ENCODE measurements around the gene PHF14.

The PHF14 gene

GRCh38 chr7:11069591-11069990, 95.9 kb downstream of the PHF14 start:
- Histone ChIP-seq H3K36me3 (ENCODE audit: control insufficient read depth in 4 of 4, insufficient read depth in 4 of 4, low read length in 3 of 4) (peaks cover 6 to 34% (median 11%) of the 10 kb centered on the region in 4 experiments), H3K4me3 (ENCODE audit: control insufficient read depth in 1 of 7, extremely low read depth in 1 of 7, insufficient read depth in 4 of 7, low read depth in 2 of 7, low read length in 6 of 7) (no peak overlapping the region), H3K9me3 (ENCODE audit: control extremely low read depth in 1 of 5, control insufficient read depth in 4 of 5, insufficient read depth in 2 of 5, low read depth in 1 of 5, low read length in 4 of 5) (no peaks in the 10 kb centered on the region), H3K4me1 (ENCODE audit: control extremely low read depth in 1 of 4, control insufficient read depth in 4 of 4, insufficient read depth in 4 of 4, low read length in 3 of 4) (no peaks in the 10 kb centered on the region), H3K27me3 (replicated peaks in 2 of 5; ENCODE audit: control insufficient read depth in 4 of 5, insufficient read depth in 5 of 5, low read length in 4 of 5) (no peaks in the 10 kb centered on the region), H3K27ac (ENCODE audit: insufficient read depth in 1 of 2, low read depth in 1 of 2, low read length in 2 of 2, poor library complexity in 1 of 2, severe bottlenecking in 2 of 2) (no peak overlapping the region)
- ChIA-PET CTCF (no interaction called here), POLR2A (no interaction called here)
- no peak for DNase-seq
- no CpG with 5 or more reads among the region's 3 CpGs for WGBS (ENCODE audit: insufficient coverage)

- Histone ChIP-seq H3K4me1 (ENCODE audit: control extremely low read depth in 1 of 4, control insufficient read depth in 4 of 4, insufficient read depth in 4 of 4, low read length in 3 of 4) (no peaks in the 10 kb centered on the region), H3K36me3 (ENCODE audit: control insufficient read depth in 4 of 4, insufficient read depth in 4 of 4, low read length in 3 of 4) (peaks cover 0 to 16% (median 5%) of the 10 kb centered on the region in 4 experiments), H3K27ac (ENCODE audit: insufficient read depth in 1 of 2, low read depth in 1 of 2, low read length in 2 of 2, poor library complexity in 1 of 2, severe bottlenecking in 2 of 2) (no peak overlapping the region), H3K27me3 (replicated peaks in 2 of 5; ENCODE audit: control insufficient read depth in 4 of 5, insufficient read depth in 5 of 5, low read length in 4 of 5) (no peaks in the 10 kb centered on the region), H3K9me3 (ENCODE audit: control extremely low read depth in 1 of 5, control insufficient read depth in 4 of 5, insufficient read depth in 2 of 5, low read depth in 1 of 5, low read length in 4 of 5) (peaks cover 0 to 7% (median 0%) of the 10 kb centered on the region in 5 experiments), H3K4me3 (ENCODE audit: control insufficient read depth in 1 of 7, extremely low read depth in 1 of 7, insufficient read depth in 4 of 7, low read depth in 2 of 7, low read length in 6 of 7) (no peak overlapping the region)
- ChIA-PET POLR2A (no interaction called here), CTCF (no interaction called here)
- DNase-seq: no peak
- no CpG with 5 or more reads among the region's 2 CpGs for whole genome bisulfite sequencing (ENCODE audit: insufficient coverage)
These were observed 104.1 kb downstream of the PHF14 start for GRCh38 chr7:11077816-11078215.

GRCh38 chr7:11078247-11078834, 104.7 kb downstream of the PHF14 start:
- H3K27me3 ChIP-seq (replicated peaks in 2 of 5; ENCODE audit: control insufficient read depth in 4 of 5, insufficient read depth in 5 of 5, low read length in 4 of 5): no peaks in the 10 kb centered on the region
- no CpG with 5 or more reads among the region's 4 CpGs for WGBS (ENCODE audit: insufficient coverage)
- H3K4me1 ChIP-seq (ENCODE audit: control extremely low read depth in 1 of 4, control insufficient read depth in 4 of 4, insufficient read depth in 4 of 4, low read length in 3 of 4): no peaks in the 10 kb centered on the region
- H3K36me3 ChIP-seq (ENCODE audit: control insufficient read depth in 4 of 4, insufficient read depth in 4 of 4, low read length in 3 of 4): peaks cover 0 to 18% (median 6%) of the 10 kb centered on the region in 4 experiments
- DNase-seq: no peak
- ChIA-PET POLR2A (no interaction called here), CTCF (interaction anchor here (1.2 kb wide), 1 partner anchor 11 kb away, joined by 3 read pairs; no protein-coding TSS in a partner anchor)
- H3K4me3 ChIP-seq (ENCODE audit: control insufficient read depth in 1 of 7, extremely low read depth in 1 of 7, insufficient read depth in 4 of 7, low read depth in 2 of 7, low read length in 6 of 7): no peak overlapping the region
- peaks cover 0 to 10% (median 0%) of the 10 kb centered on the region in 5 experiments for H3K9me3 ChIP-seq (ENCODE audit: control extremely low read depth in 1 of 5, control insufficient read depth in 4 of 5, insufficient read depth in 2 of 5, low read depth in 1 of 5, low read length in 4 of 5)
- H3K27ac ChIP-seq (ENCODE audit: insufficient read depth in 1 of 2, low read depth in 1 of 2, low read length in 2 of 2, poor library complexity in 1 of 2, severe bottlenecking in 2 of 2): no peak overlapping the region

GRCh38 chr7:11079907-11080306, 106.2 kb downstream of the PHF14 start:
- Histone ChIP-seq H3K9me3 (ENCODE audit: control extremely low read depth in 1 of 5, control insufficient read depth in 4 of 5, insufficient read depth in 2 of 5, low read depth in 1 of 5, low read length in 4 of 5) (peaks cover 0 to 10% (median 0%) of the 10 kb centered on the region in 5 experiments), H3K4me3 (ENCODE audit: control insufficient read depth in 1 of 7, extremely low read depth in 1 of 7, insufficient read depth in 4 of 7, low read depth in 2 of 7, low read length in 6 of 7) (no peak overlapping the region), H3K27ac (ENCODE audit: insufficient read depth in 1 of 2, low read depth in 1 of 2, low read length in 2 of 2, poor library complexity in 1 of 2, severe bottlenecking in 2 of 2) (no peak overlapping the region), H3K27me3 (replicated peaks in 2 of 5; ENCODE audit: control insufficient read depth in 4 of 5, insufficient read depth in 5 of 5, low read length in 4 of 5) (no peaks in the 10 kb centered on the region), H3K4me1 (ENCODE audit: control extremely low read depth in 1 of 4, control insufficient read depth in 4 of 4, insufficient read depth in 4 of 4, low read length in 3 of 4) (no peaks in the 10 kb centered on the region), H3K36me3 (ENCODE audit: control insufficient read depth in 4 of 4, insufficient read depth in 4 of 4, low read length in 3 of 4) (peaks cover 0 to 9% (median 5%) of the 10 kb centered on the region in 4 experiments)
- 93% methylated on average over 2 of the region's 4 CpGs for WGBS (ENCODE audit: insufficient coverage)
- no peak for DNase-seq
- POLR2A ChIA-PET: no interaction called here
- CTCF ChIA-PET: no interaction called here

- Histone ChIP-seq H3K36me3 (ENCODE audit: control insufficient read depth in 4 of 4, insufficient read depth in 4 of 4, low read length in 3 of 4) (peaks cover 5 to 9% (median 7%) of the 10 kb centered on the region in 4 experiments), H3K27ac (ENCODE audit: insufficient read depth in 1 of 2, low read depth in 1 of 2, low read length in 2 of 2, poor library complexity in 1 of 2, severe bottlenecking in 2 of 2) (no peak overlapping the region), H3K4me1 (ENCODE audit: control extremely low read depth in 1 of 4, control insufficient read depth in 4 of 4, insufficient read depth in 4 of 4, low read length in 3 of 4) (no peaks in the 10 kb centered on the region), H3K9me3 (ENCODE audit: control extremely low read depth in 1 of 5, control insufficient read depth in 4 of 5, insufficient read depth in 2 of 5, low read depth in 1 of 5, low read length in 4 of 5) (peaks cover 0 to 10% (median 0%) of the 10 kb centered on the region in 5 experiments), H3K27me3 (replicated peaks in 2 of 5; ENCODE audit: control insufficient read depth in 4 of 5, insufficient read depth in 5 of 5, low read length in 4 of 5) (no peaks in the 10 kb centered on the region), H3K4me3 (ENCODE audit: control insufficient read depth in 1 of 7, extremely low read depth in 1 of 7, insufficient read depth in 4 of 7, low read depth in 2 of 7, low read length in 6 of 7) (no peak overlapping the region)
- CTCF ChIA-PET: interaction anchor here (0.7 to 1.5 kb wide), 3 partner anchors 10 to 144 kb away, joined by 3 to 4 read pairs (median 3); no protein-coding TSS in a partner anchor
- POLR2A ChIA-PET: interaction anchor here (0.6 kb wide), 1 partner anchor 1485 kb away, joined by 4 read pairs; no protein-coding TSS in a partner anchor
- no peak for DNase-seq
- WGBS (ENCODE audit: insufficient coverage): 100% methylated on average over 1 of the region's 3 CpGs
These were observed 108.4 kb downstream of the PHF14 start for GRCh38 chr7:11082121-11082520.

- 100% methylated on average over 2 of the region's 2 CpGs for WGBS (ENCODE audit: insufficient coverage)
- Histone ChIP-seq H3K36me3 (ENCODE audit: control insufficient read depth in 4 of 4, insufficient read depth in 4 of 4, low read length in 3 of 4) (peaks cover 7 to 9% (median 8%) of the 10 kb centered on the region in 4 experiments), H3K4me3 (ENCODE audit: control insufficient read depth in 1 of 7, extremely low read depth in 1 of 7, insufficient read depth in 4 of 7, low read depth in 2 of 7, low read length in 6 of 7) (no peak overlapping the region), H3K27me3 (replicated peaks in 2 of 5; ENCODE audit: control insufficient read depth in 4 of 5, insufficient read depth in 5 of 5, low read length in 4 of 5) (no peaks in the 10 kb centered on the region), H3K4me1 (ENCODE audit: control extremely low read depth in 1 of 4, control insufficient read depth in 4 of 4, insufficient read depth in 4 of 4, low read length in 3 of 4) (no peaks in the 10 kb centered on the region), H3K27ac (ENCODE audit: insufficient read depth in 1 of 2, low read depth in 1 of 2, low read length in 2 of 2, poor library complexity in 1 of 2, severe bottlenecking in 2 of 2) (no peak overlapping the region), H3K9me3 (ENCODE audit: control extremely low read depth in 1 of 5, control insufficient read depth in 4 of 5, insufficient read depth in 2 of 5, low read depth in 1 of 5, low read length in 4 of 5) (peaks cover 0 to 10% (median 0%) of the 10 kb centered on the region in 5 experiments)
- CTCF ChIA-PET: interaction anchor here (1.2 to 1.5 kb wide), 2 partner anchors 9 to 145 kb away, joined by 3 read pairs; no protein-coding TSS in a partner anchor
- POLR2A ChIA-PET: no interaction called here
- no peak for DNase-seq
These were observed 109.0 kb downstream of the PHF14 start for GRCh38 chr7:11082552-11083213.

GRCh38 chr7:11083214-11083568, 109.5 kb downstream of the PHF14 start:
- WGBS (ENCODE audit: insufficient coverage): 84% methylated on average over 3 of the region's 7 CpGs
- no peak for DNase-seq
- Histone ChIP-seq H3K9me3 (ENCODE audit: control extremely low read depth in 1 of 5, control insufficient read depth in 4 of 5, insufficient read depth in 2 of 5, low read depth in 1 of 5, low read length in 4 of 5) (peaks cover 0 to 10% (median 0%) of the 10 kb centered on the region in 5 experiments), H3K4me1 (ENCODE audit: control extremely low read depth in 1 of 4, control insufficient read depth in 4 of 4, insufficient read depth in 4 of 4, low read length in 3 of 4) (no peaks in the 10 kb centered on the region), H3K36me3 (ENCODE audit: control insufficient read depth in 4 of 4, insufficient read depth in 4 of 4, low read length in 3 of 4) (peaks cover 7 to 9% (median 8%) of the 10 kb centered on the region in 4 experiments), H3K4me3 (ENCODE audit: control insufficient read depth in 1 of 7, extremely low read depth in 1 of 7, insufficient read depth in 4 of 7, low read depth in 2 of 7, low read length in 6 of 7) (no peak overlapping the region), H3K27me3 (replicated peaks in 2 of 5; ENCODE audit: control insufficient read depth in 4 of 5, insufficient read depth in 5 of 5, low read length in 4 of 5) (no peaks in the 10 kb centered on the region), H3K27ac (ENCODE audit: insufficient read depth in 1 of 2, low read depth in 1 of 2, low read length in 2 of 2, poor library complexity in 1 of 2, severe bottlenecking in 2 of 2) (no peak overlapping the region)
- ChIA-PET CTCF (interaction anchor here (1.2 kb wide), 1 partner anchor 146 kb away, joined by 3 read pairs; no protein-coding TSS in a partner anchor), POLR2A (no interaction called here)

All from common myeloid progenitor, CD34-positive (primary cell).